ENCODE results near the gene HOXA9. TPM values are rescaled to one million over a fixed set of nuclear protein-coding genes. Genes with fewer than 3 reads are reported as not detected.

HOXA9 gene
- total and polyA plus RNA-seq, 2 of the 8 experiments (the other 6 are each of a cell fraction or from before 2014, with no cell fraction given) = not detected

- TF ChIP-seq CHD2 (IDR thresholded peaks at IDR 0.05; ENCODE audit: low read length) (no peak), PHF8 (conservative IDR thresholded peaks at IDR 0.05; ENCODE audit: low read depth, low read length) (no peak)
Measured at GRCh38 chr7:27143023-27143949, 22.1 kb downstream of the HOXA9 start, which contains the start of gene HOXA5 (continued).

Measured in H1 (cell line).